Epidermal melanocyte (primary cell): ENCODE data around the gene CAMTA1.

ENCODE experiments used
- DNase-seq: peaks from one replicate; pipeline ENCODE4 v3.0.0; 2011; ENCODE audit warnings: low spot score; ENCODE audit not compliant: insufficient read length

CAMTA1 gene

GRCh38 chr1:6923955-6924881 is 139.0 kb downstream of the CAMTA1 start:
- no peak for DNase-seq

- no peak for DNase-seq
Measured at GRCh38 chr1:6924891-6925290, 139.6 kb downstream of the CAMTA1 start.

GRCh38 chr1:6927626-6928025 is 142.4 kb downstream of the CAMTA1 start:
- DNase-seq = no peak

- DNase-seq = no peak
Measured at GRCh38 chr1:6928106-6928885, 143.0 kb downstream of the CAMTA1 start.

GRCh38 chr1:6930732-6931300 is 145.6 kb downstream of the CAMTA1 start:
- DNase-seq = no peak

GRCh38 chr1:6935361-6935883 is 150.2 kb downstream of the CAMTA1 start:
- no peak for DNase-seq

- DNase-seq = no peak
Measured at GRCh38 chr1:6935911-6936690, 150.8 kb downstream of the CAMTA1 start.

- DNase-seq = no peak
Measured at GRCh38 chr1:6937048-6937447, 151.8 kb downstream of the CAMTA1 start.

GRCh38 chr1:6939363-6939762 is 154.1 kb downstream of the CAMTA1 start:
- DNase-seq = no peak

GRCh38 chr1:6941786-6942185 is 156.5 kb downstream of the CAMTA1 start:
- DNase-seq = no peak

- DNase-seq = no peak
Measured at GRCh38 chr1:6942990-6943389, 157.7 kb downstream of the CAMTA1 start.

GRCh38 chr1:6944434-6944833 is 159.2 kb downstream of the CAMTA1 start:
- no peak for DNase-seq

- no peak for DNase-seq
Measured at GRCh38 chr1:6947952-6948351, 162.7 kb downstream of the CAMTA1 start.

- DNase-seq = no peak
Measured at GRCh38 chr1:6948416-6948815, 163.2 kb downstream of the CAMTA1 start.

GRCh38 chr1:6948861-6949260 is 163.6 kb downstream of the CAMTA1 start:
- DNase-seq = no peak

GRCh38 chr1:6950001-6950765 is 164.9 kb downstream of the CAMTA1 start:
- no peak for DNase-seq

- no peak for DNase-seq
Measured at GRCh38 chr1:6951536-6951935, 166.3 kb downstream of the CAMTA1 start.

- DNase-seq = no peak
Measured at GRCh38 chr1:6953216-6953615, 168.0 kb downstream of the CAMTA1 start.

GRCh38 chr1:6953907-6954364 is 168.7 kb downstream of the CAMTA1 start:
- DNase-seq = no peak

- DNase-seq = no peak
Measured at GRCh38 chr1:6954591-6954990, 169.3 kb downstream of the CAMTA1 start.
